Stimulated activated CD8-positive, alpha-beta memory T cell treated with anti-CD3 and anti-CD28 coated beads, Interleukin-15, amount 100 ng/mL, for 24 hours (primary cell): ENCODE measurements around the gene AGPAT4.
A peak's percentile ranks its signal among the peaks of the same experiment; 100 is the strongest.

Experiments used
- DNase-seq: peaks from one replicate; pipeline ENCODE4 v3.0.0-alpha.2; 2020; ENCODE audit warnings: low read depth

The AGPAT4 gene

GRCh38 chr6:161254464-161255253 lies 19.2 kb downstream of the AGPAT4 start:
- no peak for DNase-seq

- no peak for DNase-seq
Observed at GRCh38 chr6:161254126-161254463, 19.8 kb downstream of the AGPAT4 start.

DNA sequence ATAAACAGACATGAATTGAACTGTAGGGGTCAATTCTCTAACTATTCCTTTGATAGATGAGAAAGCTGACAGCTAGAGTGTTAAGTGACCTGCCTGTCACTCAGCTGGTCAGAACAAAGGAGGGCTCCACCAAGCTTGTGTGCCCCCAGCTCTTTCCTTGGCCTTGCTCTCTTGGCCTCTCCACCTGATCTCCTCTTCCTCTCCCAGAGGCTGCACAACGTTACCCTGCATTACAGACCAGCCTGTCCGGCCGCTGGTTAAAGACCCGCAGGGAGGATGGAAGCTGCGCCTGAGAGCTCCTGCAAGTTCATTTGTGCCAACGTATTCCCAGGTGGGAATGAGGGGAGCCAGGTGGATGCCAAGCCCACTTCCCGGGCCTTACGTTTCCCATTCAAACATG lies 22.5 kb downstream of the AGPAT4 start:
- no peak for DNase-seq

- DNase-seq = no peak
Observed at GRCh38 chr6:161249327-161249726, 24.5 kb downstream of the AGPAT4 start.

DNA sequence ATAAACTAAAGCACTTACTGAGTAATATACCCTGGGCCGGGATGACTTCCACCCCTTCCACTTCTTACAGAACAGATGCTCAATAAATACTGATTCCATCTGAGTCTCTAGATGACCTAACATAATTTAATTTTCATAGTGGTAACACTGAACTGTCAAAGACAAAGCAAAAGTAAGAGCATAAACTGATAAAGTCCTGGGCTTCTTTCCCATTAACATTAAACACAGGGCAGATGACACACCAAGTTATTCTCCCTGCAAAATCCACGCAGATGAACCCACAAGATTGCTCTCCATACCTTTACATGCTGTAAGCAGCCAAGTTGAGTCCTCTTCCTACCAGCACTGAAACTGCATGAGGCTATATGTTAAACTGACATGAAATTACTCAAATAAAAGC lies 27.1 kb downstream of the AGPAT4 start:
- no peak for DNase-seq

- DNase-seq = no peak
Observed at GRCh38 chr6:161245363-161245762, 28.5 kb downstream of the AGPAT4 start.

GRCh38 chr6:161244725-161245124 lies 29.1 kb downstream of the AGPAT4 start:
- DNase-seq = no peak

DNA sequence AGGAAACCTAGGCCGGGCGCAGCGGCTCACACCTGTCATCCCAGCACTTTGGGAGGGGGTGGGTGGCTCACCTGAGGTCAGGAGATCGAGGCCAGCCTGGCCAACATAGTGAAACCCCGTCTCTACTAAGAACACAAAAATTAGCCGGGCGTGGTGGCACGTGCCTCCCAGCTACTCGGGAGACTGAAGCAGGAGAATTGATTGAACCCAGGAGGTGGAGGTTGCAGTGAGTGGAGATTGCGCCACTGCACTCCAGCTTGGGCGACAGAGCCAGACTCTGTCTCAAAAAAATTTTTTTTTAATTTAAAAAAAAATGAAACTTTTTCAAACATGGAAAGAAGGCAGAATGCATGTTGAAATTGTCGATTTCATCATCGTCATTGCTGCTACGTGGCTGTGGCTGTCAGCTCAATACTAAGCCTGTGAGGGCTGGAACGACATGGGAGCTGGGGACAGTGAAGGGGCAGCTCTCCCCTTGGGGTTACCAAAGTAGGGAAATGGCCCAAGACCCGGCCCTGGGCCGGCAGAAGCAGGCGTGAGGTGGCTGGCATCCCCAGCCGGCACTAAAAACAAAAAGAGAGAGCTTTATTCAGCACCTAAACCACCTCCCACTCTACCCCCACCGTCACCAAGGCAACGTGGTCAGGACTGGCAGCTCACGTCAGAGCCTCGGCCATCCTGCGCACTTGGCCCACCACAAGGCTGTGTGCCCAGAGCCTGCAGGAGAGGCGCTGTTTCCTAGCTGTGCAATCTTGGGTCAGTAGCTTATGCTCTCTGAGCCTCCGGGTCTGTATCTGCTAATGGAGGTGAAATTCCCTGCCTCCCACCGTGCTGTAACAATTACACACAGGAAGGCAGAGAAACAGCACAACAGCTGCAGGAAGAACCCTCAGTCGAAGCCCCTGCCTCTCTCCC lies 30.8 kb downstream of the AGPAT4 start:
- peak; percentile 19 for DNase-seq

DNA sequence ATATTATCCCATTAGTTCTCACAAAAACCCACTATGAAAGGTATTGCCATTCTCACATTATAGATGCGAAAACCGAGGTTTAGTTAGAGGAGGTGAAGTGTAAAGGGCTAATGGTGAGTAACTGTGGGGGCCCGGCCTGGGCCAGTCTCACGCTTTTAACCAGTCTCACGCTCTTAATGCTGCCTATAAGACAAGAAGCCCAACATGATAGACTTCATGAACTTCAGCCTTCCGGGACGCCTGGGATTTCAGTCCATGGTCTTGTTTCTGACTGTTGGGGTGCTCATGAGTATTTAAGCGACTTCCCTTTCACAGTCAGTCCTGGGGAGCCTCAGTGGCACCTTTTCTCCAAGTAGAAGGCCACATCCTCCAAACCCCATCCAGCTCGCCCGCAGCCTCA lies 31.7 kb downstream of the AGPAT4 start:
- no peak for DNase-seq

DNA sequence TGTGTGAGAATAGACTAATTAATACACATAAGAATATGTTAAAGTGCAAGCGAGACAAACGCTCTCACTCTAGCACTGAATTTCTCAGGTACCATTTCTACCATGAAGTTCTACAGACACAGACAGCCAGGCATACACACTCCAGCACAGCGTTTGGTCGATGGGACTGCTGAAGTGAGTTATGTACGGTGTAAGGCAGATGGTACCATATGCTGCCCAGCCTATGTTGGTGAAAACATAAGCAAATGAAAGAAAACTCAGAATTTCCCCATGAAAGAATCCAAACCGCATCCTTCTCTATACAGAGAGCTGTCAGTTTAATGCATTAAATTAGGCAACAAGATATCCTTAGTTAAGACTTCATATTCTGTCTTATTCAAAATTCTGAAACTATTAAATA lies 34.9 kb downstream of the AGPAT4 start:
- DNase-seq = no peak

DNA sequence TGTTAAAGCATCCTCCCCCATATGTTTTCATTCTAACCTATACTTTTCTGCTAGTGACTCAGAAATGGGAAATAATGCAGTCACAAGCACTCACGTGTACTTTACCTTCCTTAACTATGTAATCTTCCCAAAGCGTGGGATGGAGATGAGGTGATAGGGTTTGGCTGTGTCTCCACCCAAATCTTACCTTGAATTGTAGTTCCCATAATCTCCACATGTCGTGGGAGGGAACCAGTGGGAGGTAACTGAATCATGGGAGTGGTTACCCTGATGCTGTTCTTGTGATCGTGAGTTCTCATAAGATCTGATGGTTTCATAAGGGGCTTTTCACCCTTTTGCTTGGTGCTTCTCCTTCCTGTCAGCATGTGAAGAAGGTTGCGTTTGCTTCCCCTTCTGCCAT lies 35.4 kb downstream of the AGPAT4 start:
- no peak for DNase-seq

- DNase-seq = no peak
Observed at GRCh38 chr6:161238081-161238480, 35.8 kb downstream of the AGPAT4 start.

DNA sequence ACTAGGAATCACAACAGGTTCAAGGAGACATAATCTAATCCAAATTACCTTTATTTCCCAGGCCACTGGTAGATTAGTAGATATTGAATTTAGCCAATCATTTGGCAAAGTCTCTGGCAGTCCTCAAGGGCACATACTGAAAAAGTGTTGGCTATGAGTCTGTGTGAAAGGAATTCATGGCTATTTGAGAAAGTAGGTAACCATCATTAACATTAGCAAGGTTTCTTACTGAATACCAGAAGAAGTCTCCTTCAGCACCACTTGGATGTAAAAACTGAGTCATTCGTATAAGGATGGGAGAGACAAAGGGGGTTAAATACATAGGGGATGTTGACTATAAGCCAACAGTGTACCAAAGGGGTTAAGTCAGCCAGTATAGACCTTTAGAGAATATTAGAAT lies 36.7 kb downstream of the AGPAT4 start:
- DNase-seq = no peak

DNA sequence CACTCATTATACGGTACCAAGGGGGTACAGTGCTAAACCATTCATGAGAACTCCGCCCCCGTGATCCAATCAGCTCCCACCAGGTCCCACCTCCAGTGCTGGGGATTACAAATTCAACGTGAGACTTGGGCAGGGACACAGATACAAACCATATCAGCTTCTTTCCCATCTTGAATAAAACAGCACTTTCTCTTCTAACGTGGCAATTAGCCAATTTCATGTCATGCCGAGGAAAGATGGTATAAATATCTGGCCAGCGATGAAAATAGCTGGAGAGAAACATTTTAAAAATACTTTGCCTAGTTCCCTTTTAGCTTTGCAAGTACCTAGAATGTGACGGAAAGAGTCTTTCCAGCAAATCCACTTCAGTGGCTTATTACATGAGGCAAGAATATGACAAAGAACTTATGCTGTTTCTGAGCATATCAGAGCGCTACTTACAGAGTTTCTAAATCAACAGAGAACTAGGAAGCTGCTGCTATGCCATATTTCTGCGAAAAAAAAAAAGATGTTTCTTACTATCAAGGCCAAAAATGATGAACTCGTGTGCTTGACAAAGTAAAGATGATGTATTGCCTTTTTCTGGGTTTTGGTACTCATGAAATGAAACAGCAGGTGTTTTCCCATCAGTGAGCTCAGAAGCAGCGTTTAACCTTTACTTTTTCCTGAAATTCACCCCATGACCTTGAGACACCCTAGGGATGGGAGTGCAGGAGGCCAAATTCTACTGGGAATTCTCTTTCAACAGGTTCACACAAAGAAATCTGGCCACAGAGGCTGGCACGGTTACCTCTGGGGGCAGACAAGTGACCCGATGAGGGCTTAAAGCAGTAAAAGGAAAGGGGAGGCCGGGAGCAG lies 37.9 kb downstream of the AGPAT4 start:
- DNase-seq = no peak

GRCh38 chr6:161233986-161234661 lies 39.7 kb downstream of the AGPAT4 start:
- DNase-seq = no peak

- no peak for DNase-seq
Observed at GRCh38 chr6:161232467-161232866, 41.4 kb downstream of the AGPAT4 start.

DNA sequence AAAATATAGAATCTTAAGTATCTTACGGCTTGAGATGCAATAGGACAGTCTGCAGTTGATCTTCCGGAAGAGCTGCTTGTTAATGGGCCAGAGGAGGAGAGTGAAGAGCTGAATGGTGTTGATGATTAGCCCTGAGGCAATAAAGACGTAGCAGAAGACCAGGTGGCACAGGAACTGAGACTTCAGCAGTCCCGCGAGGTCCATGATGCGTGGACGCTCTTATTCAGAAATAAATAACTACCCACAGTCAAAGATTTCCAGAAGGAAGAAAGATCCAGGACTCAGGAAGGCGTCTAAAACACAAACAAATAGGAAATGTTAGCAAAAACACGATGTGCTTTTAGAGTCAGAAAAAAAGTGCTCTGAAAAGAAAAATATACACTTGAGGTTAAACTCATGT lies 41.9 kb downstream of the AGPAT4 start:
- DNase-seq = no peak

DNA sequence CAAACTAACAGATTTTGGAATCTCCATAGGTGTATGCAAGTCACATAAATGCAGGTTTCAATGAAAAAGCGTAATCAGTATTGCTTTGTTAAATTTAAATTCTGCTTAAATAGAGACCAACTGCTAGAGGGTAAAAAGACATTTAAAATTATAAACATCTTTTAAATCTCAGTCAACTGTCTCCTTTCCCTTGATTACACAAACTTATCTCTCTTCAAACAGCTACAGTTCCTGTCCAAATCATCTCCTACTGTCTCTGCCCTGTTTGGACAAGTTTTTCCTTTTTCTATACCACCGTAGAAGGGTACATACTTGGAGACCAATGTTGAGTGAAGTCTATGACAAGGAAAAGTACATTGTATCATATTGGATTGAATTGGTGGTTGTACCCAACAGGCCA lies 43.5 kb downstream of the AGPAT4 start:
- DNase-seq = no peak

GRCh38 chr6:161228921-161229591 lies 44.8 kb downstream of the AGPAT4 start:
- DNase-seq = no peak

DNA sequence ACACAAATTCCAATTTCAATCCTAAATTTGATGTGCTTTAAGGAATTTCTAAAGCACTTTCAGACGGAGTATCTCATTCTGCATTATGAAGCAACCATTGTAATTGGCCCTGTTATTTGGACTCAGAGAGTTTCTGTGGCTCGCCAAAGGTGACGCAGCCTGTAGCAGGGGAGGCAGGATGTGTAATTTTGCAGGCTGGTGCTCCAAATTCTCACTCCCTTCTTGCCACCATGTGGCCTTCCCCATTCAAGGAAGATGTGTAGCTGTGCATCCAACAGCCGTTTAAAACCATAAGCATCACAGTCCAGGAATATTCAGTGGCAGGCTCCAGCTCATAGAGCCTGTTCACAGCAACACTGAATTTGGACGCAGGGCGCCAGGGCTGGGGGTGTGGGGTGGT lies 45.8 kb downstream of the AGPAT4 start:
- DNase-seq = no peak
